ENCODE results near the gene ADAMTS17. TPM values are rescaled to one million over a fixed set of nuclear protein-coding genes. Genes with fewer than 3 reads are reported as not detected.
A peak's percentile ranks its signal among the peaks of the same experiment; 100 is the strongest.

Gene ADAMTS17
- polyA plus RNA-seq, 2 of the 4 experiments (the other 2 are of a cell fraction) = 0.05 TPM; not detected in 1

GRCh38 chr15:100043692-100044091, 298.1 kb downstream of the ADAMTS17 start:
- no peak for DNase-seq (ENCODE audit: low read depth in 1 of 2, low spot score in 1 of 2)
- POLR2A ChIA-PET = no interaction called here

GRCh38 chr15:100043068-100043641, 298.6 kb downstream of the ADAMTS17 start:
- ATAC-seq = peak; percentile 63 to 75; a peak in 5 of 6 replicates
- Histone ChIP-seq H3K27ac (no peak overlapping the region), H3K4me1 (peaks cover 7% of the 10 kb centered on the region), H3K4me2 (peak overlapping the region; percentile 32), H3K9me3 (no peaks in the 10 kb centered on the region), H3K4me3 (no peak overlapping the region)
- DNase-seq (ENCODE audit: low read depth in 1 of 2, low spot score in 1 of 2) = peak in 1 of 2 experiments; percentile 42
- no peak for FAIRE-seq
- 40% methylated on average over 8 of the region's 8 CpGs for WGBS (ENCODE audit: missing lambda C conversion rate)
- ChIA-PET CTCF (no interaction called here), POLR2A (no interaction called here)
- TF ChIP-seq JUNB (IDR thresholded peaks at IDR 0.05) (peak; percentile 30; the same call in 1 of the 2 replicates), HOXB13 (CRISPR knock-in tag; IDR thresholded peaks at IDR 0.05; ENCODE audit: low read depth) (no peak), HES2 (IDR thresholded peaks at IDR 0.05) (no peak), BHLHE40 (IDR thresholded peaks at IDR 0.05; ENCODE audit: low read depth, low read length) (no peak), FOSL2 (IDR thresholded peaks at IDR 0.05) (no peak), FOSL2 (CRISPR knock-in tag; IDR thresholded peaks at IDR 0.05) (peak; percentile 64), EHF (CRISPR knock-in tag; IDR thresholded peaks at IDR 0.05) (no peak)

More at GRCh38 chr15:100043692-100044091, 298.1 kb downstream of the ADAMTS17 start:
- H3K4me1 ChIP-seq = peaks cover 7% of the 10 kb centered on the region
- FAIRE-seq (no peak), ATAC-seq (peak in 1 of 2 experiments; percentile 28; a peak in 1 of 6 replicates)
- no peak overlapping the region for H3K4me3 ChIP-seq
- no peak for TF ChIP-seq FOSB (CRISPR knock-in tag; IDR thresholded peaks at IDR 0.05)
- no peak for TF ChIP-seq CBX8 (IDR thresholded peaks at IDR 0.05)
- no peak for TF ChIP-seq HEYL (CRISPR knock-in tag; IDR thresholded peaks at IDR 0.05)
- no peak for TF ChIP-seq NPAS2 (CRISPR knock-in tag; IDR thresholded peaks at IDR 0.05; ENCODE audit: borderline replicate concordance)
- no peak for TF ChIP-seq MAFK (IDR thresholded peaks at IDR 0.05; ENCODE audit: partially characterized antibody)
- no peak for TF ChIP-seq EP300 (IDR thresholded peaks at IDR 0.05)
- no peak for TF ChIP-seq JUNB (IDR thresholded peaks at IDR 0.05)
- TF ChIP-seq RCOR1 (IDR thresholded peaks at IDR 0.05; ENCODE audit: low read depth, low read length) = no peak
- no peak for TF ChIP-seq RAD21 (conservative IDR thresholded peaks at IDR 0.05 in 1 of 2, IDR thresholded peaks at IDR 0.05 in 1 of 2)
- TF ChIP-seq MAX (IDR thresholded peaks at IDR 0.05) = no peak
- no peak for TF ChIP-seq SREBF2 (IDR thresholded peaks at IDR 0.05)
- H3K27ac ChIP-seq = no peak overlapping the region
- WGBS (ENCODE audit: missing lambda C conversion rate) = 56% methylated on average over 6 of the region's 6 CpGs
- H3K9me3 ChIP-seq = no peaks in the 10 kb centered on the region
- CTCF ChIA-PET = no interaction called here
- peak overlapping the region; percentile 32; the same call in 2 of the 3 replicates for H3K4me2 ChIP-seq

- CTCF ChIA-PET = no interaction called here
- peak; percentile 62 to 72; a peak in 4 of 6 replicates for ATAC-seq
- no peak overlapping the region for H3K4me3 ChIP-seq
These were observed 299.2 kb downstream of the ADAMTS17 start for GRCh38 chr15:100042558-100042957.

More at GRCh38 chr15:100042558-100042957, 299.2 kb downstream of the ADAMTS17 start:
- Histone ChIP-seq H3K4me2 (peak overlapping the region; percentile 32), H3K27ac (no peak overlapping the region), H3K4me1 (peaks cover 7% of the 10 kb centered on the region), H3K9me3 (no peaks in the 10 kb centered on the region)
- TF ChIP-seq RARB (CRISPR knock-in tag; IDR thresholded peaks at IDR 0.05) (no peak), CTCF (IDR thresholded peaks at IDR 0.05) (no peak), NR3C1 (IDR thresholded peaks at IDR 0.05) (no peak), ZC3H11A (IDR thresholded peaks at IDR 0.05) (no peak), NPAS2 (CRISPR knock-in tag; IDR thresholded peaks at IDR 0.05; ENCODE audit: borderline replicate concordance) (no peak), REST (IDR thresholded peaks at IDR 0.05) (no peak), CHD4 (IDR thresholded peaks at IDR 0.05; ENCODE audit: borderline replicate concordance) (no peak), CBX8 (IDR thresholded peaks at IDR 0.05) (no peak), EP300 (IDR thresholded peaks at IDR 0.05) (no peak), FOSL2 (IDR thresholded peaks at IDR 0.05) (no peak), FOSL2 (CRISPR knock-in tag; IDR thresholded peaks at IDR 0.05) (no peak), ZNF302 (CRISPR knock-in tag; IDR thresholded peaks at IDR 0.05) (no peak)
- FAIRE-seq (peak; percentile 70), DNase-seq (ENCODE audit: low read depth in 1 of 2, low spot score in 1 of 2) (peak in 1 of 2 experiments; percentile 10)
- 24% methylated on average over 5 of the region's 5 CpGs for WGBS (ENCODE audit: missing lambda C conversion rate)
- POLR2A ChIA-PET = no interaction called here

Measured in A549 (cell line).